Measurements from ENCODE around the gene DUSP8.

The DUSP8 gene

GRCh38 chr11:1554981-1555712 lies 16.9 kb downstream of the DUSP8 start:
- peaks cover 1% of the 10 kb centered on the region for H3K27me3 Mint-ChIP-seq
- no peak overlapping the region for H3K27ac Mint-ChIP-seq
- no peak overlapping the region for H3K4me3 Mint-ChIP-seq

GRCh38 chr11:1553808-1554594 lies 18.1 kb downstream of the DUSP8 start:
- Mint-ChIP-seq H3K36me3 (peaks cover 4% of the 10 kb centered on the region), H3K9me3 (no peaks in the 10 kb centered on the region), H3K4me1 (no peaks in the 10 kb centered on the region), H3K4me3 (no peak overlapping the region), H3K27ac (no peak overlapping the region), H3K27me3 (peaks cover 7% of the 10 kb centered on the region)

More at GRCh38 chr11:1554981-1555712, 16.9 kb downstream of the DUSP8 start:
- Mint-ChIP-seq H3K9me3 (no peaks in the 10 kb centered on the region), H3K36me3 (peaks cover 4% of the 10 kb centered on the region), H3K4me1 (no peaks in the 10 kb centered on the region)

- Mint-ChIP-seq H3K4me1 (no peaks in the 10 kb centered on the region), H3K27me3 (peaks cover 12% of the 10 kb centered on the region), H3K9me3 (no peaks in the 10 kb centered on the region), H3K4me3 (no peak overlapping the region), H3K27ac (no peak overlapping the region), H3K36me3 (no peaks in the 10 kb centered on the region)
These were observed 22.4 kb downstream of the DUSP8 start for GRCh38 chr11:1549338-1550330.

- Mint-ChIP-seq H3K4me3 (no peak overlapping the region), H3K4me1 (no peaks in the 10 kb centered on the region), H3K36me3 (no peaks in the 10 kb centered on the region), H3K27me3 (peaks cover 12% of the 10 kb centered on the region), H3K9me3 (no peaks in the 10 kb centered on the region), H3K27ac (no peak overlapping the region)
These were observed 23.6 kb downstream of the DUSP8 start for GRCh38 chr11:1548221-1549070.

- Mint-ChIP-seq H3K27ac (no peak overlapping the region), H3K27me3 (peaks cover 12% of the 10 kb centered on the region), H3K4me3 (no peak overlapping the region)
These were observed 24.5 kb downstream of the DUSP8 start for GRCh38 chr11:1547467-1548098.

GRCh38 chr11:1546536-1547466 lies 25.3 kb downstream of the DUSP8 start:
- Mint-ChIP-seq H3K27ac (no peak overlapping the region), H3K36me3 (no peaks in the 10 kb centered on the region), H3K27me3 (peaks cover 14% of the 10 kb centered on the region), H3K4me3 (no peak overlapping the region), H3K4me1 (no peaks in the 10 kb centered on the region), H3K9me3 (no peaks in the 10 kb centered on the region)

More at GRCh38 chr11:1547467-1548098, 24.5 kb downstream of the DUSP8 start:
- H3K36me3 Mint-ChIP-seq = no peaks in the 10 kb centered on the region
- no peaks in the 10 kb centered on the region for H3K9me3 Mint-ChIP-seq
- H3K4me1 Mint-ChIP-seq = no peaks in the 10 kb centered on the region

- Mint-ChIP-seq H3K4me1 (no peaks in the 10 kb centered on the region), H3K27ac (no peak overlapping the region), H3K4me3 (peak overlapping the region; percentile 23), H3K27me3 (peaks cover 14% of the 10 kb centered on the region), H3K9me3 (no peaks in the 10 kb centered on the region), H3K36me3 (no peaks in the 10 kb centered on the region)
These were observed 26.0 kb downstream of the DUSP8 start for GRCh38 chr11:1546077-1546535.

- Mint-ChIP-seq H3K36me3 (no peaks in the 10 kb centered on the region), H3K9me3 (no peaks in the 10 kb centered on the region), H3K4me1 (no peaks in the 10 kb centered on the region), H3K27ac (no peak overlapping the region), H3K4me3 (no peak overlapping the region), H3K27me3 (peaks cover 14% of the 10 kb centered on the region)
These were observed 26.6 kb downstream of the DUSP8 start for GRCh38 chr11:1545432-1545831.

GRCh38 chr11:1544536-1544935 lies 27.5 kb downstream of the DUSP8 start:
- no peak overlapping the region for H3K4me3 Mint-ChIP-seq
- H3K9me3 Mint-ChIP-seq = no peaks in the 10 kb centered on the region
- H3K27ac Mint-ChIP-seq = no peak overlapping the region
- no peaks in the 10 kb centered on the region for H3K4me1 Mint-ChIP-seq
- peaks cover 11% of the 10 kb centered on the region for H3K27me3 Mint-ChIP-seq
- no peaks in the 10 kb centered on the region for H3K36me3 Mint-ChIP-seq

GRCh38 chr11:1543606-1544263 lies 28.3 kb downstream of the DUSP8 start:
- Mint-ChIP-seq H3K4me1 (no peaks in the 10 kb centered on the region), H3K4me3 (no peak overlapping the region), H3K27me3 (peaks cover 8% of the 10 kb centered on the region)

GRCh38 chr11:1542267-1542666 lies 29.8 kb downstream of the DUSP8 start:
- Mint-ChIP-seq H3K36me3 (no peaks in the 10 kb centered on the region), H3K27ac (no peak overlapping the region), H3K27me3 (peaks cover 3% of the 10 kb centered on the region)

More at GRCh38 chr11:1543606-1544263, 28.3 kb downstream of the DUSP8 start:
- Mint-ChIP-seq H3K36me3 (no peaks in the 10 kb centered on the region), H3K9me3 (no peaks in the 10 kb centered on the region), H3K27ac (no peak overlapping the region)

GRCh38 chr11:1541474-1542204 lies 30.4 kb downstream of the DUSP8 start:
- Mint-ChIP-seq H3K9me3 (no peaks in the 10 kb centered on the region), H3K4me3 (no peak overlapping the region), H3K27ac (no peak overlapping the region), H3K36me3 (no peaks in the 10 kb centered on the region), H3K4me1 (peaks cover 2% of the 10 kb centered on the region), H3K27me3 (peaks cover 3% of the 10 kb centered on the region)

More at GRCh38 chr11:1542267-1542666, 29.8 kb downstream of the DUSP8 start:
- no peaks in the 10 kb centered on the region for H3K9me3 Mint-ChIP-seq
- H3K4me3 Mint-ChIP-seq = no peak overlapping the region
- H3K4me1 Mint-ChIP-seq = no peaks in the 10 kb centered on the region
